Transverse colon (tissue), 3 donors: Measurements from ENCODE around the gene PROSER3.

Experiments
- EP300 ChIP-seq: sonication (generic); formaldehyde crosslinking; IDR thresholded peaks from one replicate; pipeline ENCODE4 v1.6.1; 2017; ENCODE audit warnings: antibody characterized with exemption, low read depth
- TF ChIP-seq, protein P1 (sequence below), 5 experiments: fragments of 200-600 bp in 3 of 5; fragments of 450-650 bp in 2 of 5; sonication (generic) in 3 of 5; IDR thresholded peaks; 1 replicate in 2 of 5; 2 replicates in 3 of 5; pipeline ENCODE4 v1.5.1; 2016 to 2017; ENCODE audit warnings: antibody characterized with exemption in 5 of 5, inconsistent platforms in 3 of 5, mild to moderate bottlenecking in 2 of 5, moderate library complexity in 1 of 5

- TF ChIP-seq, protein P1, sequence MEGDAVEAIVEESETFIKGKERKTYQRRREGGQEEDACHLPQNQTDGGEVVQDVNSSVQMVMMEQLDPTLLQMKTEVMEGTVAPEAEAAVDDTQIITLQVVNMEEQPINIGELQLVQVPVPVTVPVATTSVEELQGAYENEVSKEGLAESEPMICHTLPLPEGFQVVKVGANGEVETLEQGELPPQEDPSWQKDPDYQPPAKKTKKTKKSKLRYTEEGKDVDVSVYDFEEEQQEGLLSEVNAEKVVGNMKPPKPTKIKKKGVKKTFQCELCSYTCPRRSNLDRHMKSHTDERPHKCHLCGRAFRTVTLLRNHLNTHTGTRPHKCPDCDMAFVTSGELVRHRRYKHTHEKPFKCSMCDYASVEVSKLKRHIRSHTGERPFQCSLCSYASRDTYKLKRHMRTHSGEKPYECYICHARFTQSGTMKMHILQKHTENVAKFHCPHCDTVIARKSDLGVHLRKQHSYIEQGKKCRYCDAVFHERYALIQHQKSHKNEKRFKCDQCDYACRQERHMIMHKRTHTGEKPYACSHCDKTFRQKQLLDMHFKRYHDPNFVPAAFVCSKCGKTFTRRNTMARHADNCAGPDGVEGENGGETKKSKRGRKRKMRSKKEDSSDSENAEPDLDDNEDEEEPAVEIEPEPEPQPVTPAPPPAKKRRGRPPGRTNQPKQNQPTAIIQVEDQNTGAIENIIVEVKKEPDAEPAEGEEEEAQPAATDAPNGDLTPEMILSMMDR (IDR thresholded peaks at IDR 0.05), result no peak
- TF ChIP-seq EP300, result no peak
These were observed 28.2 kb upstream of the PROSER3 start for GRCh38 chr19:35729763-35730162.
